TTC549 (cell line): ENCODE data around the gene KIRREL3.

ENCODE experiments used
- FAIRE-seq: peaks from 2 replicates; lab custom pipeline; 2012; peaks lifted over from hg19 to GRCh38; lab: Jason Lieb, UNC

The KIRREL3 gene

GRCh38 chr11:127000291-127000968, at the start of gene KIRREL3:
KIRREL3 (minus strand) TSS chr11:127000770.
- no peak for FAIRE-seq

GRCh38 chr11:127050186-127050585, 49.6 kb upstream of the KIRREL3 start:
- no peak for FAIRE-seq

GRCh38 chr11:127049486-127049885, 48.9 kb upstream of the KIRREL3 start:
- FAIRE-seq: no peak

GRCh38 chr11:127044535-127044934, 44.0 kb upstream of the KIRREL3 start:
- no peak for FAIRE-seq

GRCh38 chr11:127042445-127042844, 41.9 kb upstream of the KIRREL3 start:
- FAIRE-seq: no peak

DNA sequence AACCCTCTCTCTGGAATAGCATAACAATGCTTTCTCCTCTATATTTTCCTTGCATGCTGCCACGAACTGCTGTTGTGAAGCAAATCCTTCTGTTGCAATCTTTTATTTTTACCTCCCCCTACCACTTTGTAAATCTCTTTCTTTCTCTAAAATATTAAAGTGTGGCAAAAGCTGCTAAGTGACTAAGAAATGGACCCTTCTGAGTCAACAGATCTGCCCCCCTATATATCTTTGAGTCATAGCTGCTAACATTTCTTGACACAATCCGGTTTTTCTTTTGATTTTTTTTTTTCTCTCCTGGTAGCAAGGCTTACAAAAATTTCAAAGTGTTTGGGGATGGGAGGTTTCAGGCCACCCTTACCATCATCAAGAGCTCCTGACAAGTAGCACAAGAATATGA, 39.0 kb upstream of the KIRREL3 start:
- no peak for FAIRE-seq

GRCh38 chr11:127037596-127037995, 37.0 kb upstream of the KIRREL3 start:
- FAIRE-seq: no peak

DNA sequence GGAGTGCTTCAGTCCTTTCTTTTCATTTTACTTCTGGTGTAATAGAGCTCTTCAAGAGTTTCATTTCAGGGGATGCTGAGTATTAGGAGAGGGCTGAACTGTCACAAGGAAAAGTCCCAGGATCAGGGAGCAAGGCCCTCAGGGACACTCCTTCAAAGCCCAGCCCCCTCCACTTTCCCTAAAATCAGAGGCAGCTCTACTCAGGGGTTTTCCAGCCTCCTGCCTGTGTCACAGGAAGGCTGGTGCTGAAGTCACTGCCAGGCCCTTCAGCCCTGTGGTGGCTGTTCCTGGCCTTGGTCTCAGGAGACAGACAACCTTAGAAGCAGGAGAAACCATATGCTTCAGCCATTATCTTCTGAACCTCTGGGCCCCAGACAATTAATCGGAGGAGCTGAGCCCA, 36.4 kb upstream of the KIRREL3 start:
- FAIRE-seq: no peak

- no peak for FAIRE-seq
Observed at GRCh38 chr11:127035824-127036223, 35.3 kb upstream of the KIRREL3 start.

DNA sequence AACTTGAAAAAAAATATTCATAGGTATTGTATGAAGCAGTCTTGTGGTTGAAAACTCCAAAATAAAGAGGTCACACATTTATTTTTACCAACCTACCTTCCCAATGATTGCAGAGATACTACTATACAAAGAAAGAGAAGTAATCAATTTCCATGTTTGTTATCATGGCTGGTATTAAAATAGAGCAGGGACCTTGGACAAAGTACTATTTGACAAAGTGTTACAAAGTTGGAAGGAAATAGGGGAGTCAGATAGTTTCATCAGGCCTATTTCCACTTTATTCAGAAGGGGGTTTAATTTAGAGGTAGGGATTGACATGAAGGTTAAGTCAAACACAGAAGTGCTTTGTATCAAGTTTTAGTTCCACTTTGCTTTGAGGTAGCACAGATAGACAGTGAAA, 34.4 kb upstream of the KIRREL3 start:
- no peak for FAIRE-seq

DNA sequence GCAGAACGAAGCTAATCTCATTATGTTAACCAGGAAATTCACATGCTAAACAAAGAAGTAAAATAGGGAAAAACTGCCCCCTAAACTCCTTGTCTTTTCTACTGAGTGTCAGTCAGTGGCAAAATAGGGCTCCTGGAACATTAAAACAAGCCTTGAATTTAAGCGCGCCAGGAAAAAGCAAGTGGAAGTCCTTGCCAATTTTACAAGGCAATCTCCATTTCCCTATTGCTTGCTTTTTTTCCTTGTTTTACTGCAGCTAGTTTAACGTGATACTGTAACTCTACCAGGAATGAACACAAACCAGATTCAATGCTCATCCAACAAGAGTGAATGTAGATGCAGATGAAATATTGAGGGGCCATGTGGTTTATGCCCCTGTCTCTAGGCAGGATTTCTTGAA, 28.1 kb upstream of the KIRREL3 start:
- no peak for FAIRE-seq

GRCh38 chr11:127027789-127028188, 27.2 kb upstream of the KIRREL3 start:
- FAIRE-seq: no peak

DNA sequence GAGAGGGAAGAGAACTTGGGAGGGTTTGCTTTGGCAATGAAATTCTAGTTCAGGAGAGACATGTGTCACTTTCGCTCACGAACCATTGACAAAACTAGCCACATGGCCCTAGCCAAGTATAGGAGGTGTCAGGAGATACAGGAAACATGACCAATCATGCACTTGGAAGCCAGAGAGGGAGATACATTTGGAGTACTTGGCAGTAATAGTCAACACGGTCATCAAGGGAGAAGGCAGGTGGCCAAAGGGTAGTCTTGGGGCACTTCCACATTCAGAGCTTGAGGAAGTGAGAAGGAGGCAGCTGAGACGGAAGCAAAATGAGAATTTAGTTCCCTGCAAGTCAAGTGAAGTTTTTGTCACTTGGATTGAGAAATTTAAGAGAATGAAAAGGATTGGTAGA, 26.4 kb upstream of the KIRREL3 start:
- no peak for FAIRE-seq

DNA sequence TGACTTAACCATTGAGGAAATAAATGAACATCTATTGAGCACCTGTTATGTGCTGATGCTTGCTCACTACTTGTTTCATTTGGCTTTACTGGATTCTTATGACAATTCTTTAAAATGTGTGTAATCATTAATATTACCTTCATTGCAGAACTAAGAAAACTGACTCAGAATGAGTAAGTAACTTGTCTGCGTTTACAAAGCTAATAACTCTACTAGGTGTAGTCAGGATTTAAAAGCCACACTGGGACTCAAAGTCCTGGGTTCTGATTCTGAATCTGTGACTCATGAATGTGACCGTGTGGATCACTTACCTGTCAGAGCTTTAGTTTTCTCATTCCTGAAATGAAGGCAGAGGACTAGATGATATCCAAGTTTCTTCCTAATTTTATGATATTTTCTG, 23.4 kb upstream of the KIRREL3 start:
- FAIRE-seq: no peak

GRCh38 chr11:127018683-127019279, 18.2 kb upstream of the KIRREL3 start:
- FAIRE-seq: no peak

DNA sequence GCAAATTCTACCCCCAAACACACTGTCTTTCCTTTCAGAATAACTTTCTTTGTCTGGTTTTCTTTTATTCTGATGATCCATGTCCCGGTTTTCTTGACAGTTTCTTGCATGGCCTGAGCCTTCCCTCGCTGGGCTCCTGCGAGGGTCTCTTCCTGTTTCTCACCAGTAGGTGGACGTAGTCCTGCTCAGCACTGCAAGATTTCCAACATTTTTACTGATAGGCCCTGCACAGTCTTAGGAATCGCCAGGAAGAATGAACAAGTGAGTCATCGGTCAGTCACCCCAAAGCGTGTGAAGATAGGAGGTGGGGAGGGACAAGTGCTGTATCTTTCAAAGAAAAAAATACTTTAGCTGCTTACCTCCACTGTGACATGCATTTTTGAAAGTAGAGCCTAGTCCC, 16.9 kb upstream of the KIRREL3 start:
- no peak for FAIRE-seq

- FAIRE-seq: no peak
Observed at GRCh38 chr11:127013550-127013949, 13.0 kb upstream of the KIRREL3 start.

DNA sequence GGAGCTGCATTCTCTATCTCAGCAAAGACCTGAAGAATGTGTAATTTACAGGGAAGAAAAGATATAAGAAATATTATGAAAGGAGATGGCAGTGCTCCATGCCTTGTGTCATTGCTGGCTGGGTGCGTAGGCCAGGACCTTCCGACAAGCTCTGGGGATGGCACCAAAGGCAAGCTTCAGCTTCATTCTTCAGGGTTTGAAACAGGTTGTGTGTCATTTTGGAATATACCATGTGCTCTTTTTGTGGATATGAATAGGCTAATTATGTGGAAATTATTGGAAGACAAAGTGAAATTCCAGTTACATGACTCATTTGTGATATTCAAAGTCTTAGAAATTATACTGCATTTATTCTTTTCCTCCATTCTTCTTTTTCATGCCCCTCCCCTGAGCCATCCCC, 5.7 kb upstream of the KIRREL3 start:
- no peak for FAIRE-seq

DNA sequence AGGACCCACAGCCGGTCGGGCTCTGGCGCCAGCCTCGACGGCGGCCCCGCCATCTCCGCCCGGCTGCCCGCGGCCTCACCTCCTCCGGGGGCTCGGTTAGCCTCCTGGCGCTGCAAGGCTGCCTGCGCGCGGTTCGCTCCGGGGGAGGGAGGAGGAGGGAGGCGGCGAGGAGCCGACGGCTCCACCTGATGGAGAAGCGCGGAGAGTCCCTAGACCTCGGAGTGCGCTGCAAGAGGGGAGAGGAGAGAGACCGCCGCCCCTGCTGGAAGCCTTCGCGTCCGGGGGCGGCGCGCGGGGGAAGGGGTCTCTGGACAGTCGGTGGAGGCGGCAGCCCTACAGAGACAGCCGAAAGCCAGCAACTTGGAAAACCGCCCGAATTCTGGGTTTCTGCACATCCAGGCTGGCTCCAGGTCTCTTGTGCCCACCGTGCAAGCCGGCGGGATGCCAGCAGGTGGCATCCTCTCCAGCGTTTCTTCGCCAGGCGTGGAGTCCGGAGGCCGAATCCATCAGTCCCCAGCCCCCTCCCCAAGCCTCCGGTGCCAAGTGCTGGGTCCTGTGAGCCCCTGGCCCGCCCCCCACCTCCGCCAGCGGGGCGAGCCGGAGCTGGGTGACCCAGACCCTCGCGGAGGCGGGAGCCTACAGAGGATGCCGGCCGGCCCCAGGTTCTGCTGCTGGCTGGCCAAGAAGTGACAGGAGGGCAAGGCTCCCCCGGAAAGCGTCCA, 2.9 kb upstream of the KIRREL3 start:
- no peak for FAIRE-seq

DNA sequence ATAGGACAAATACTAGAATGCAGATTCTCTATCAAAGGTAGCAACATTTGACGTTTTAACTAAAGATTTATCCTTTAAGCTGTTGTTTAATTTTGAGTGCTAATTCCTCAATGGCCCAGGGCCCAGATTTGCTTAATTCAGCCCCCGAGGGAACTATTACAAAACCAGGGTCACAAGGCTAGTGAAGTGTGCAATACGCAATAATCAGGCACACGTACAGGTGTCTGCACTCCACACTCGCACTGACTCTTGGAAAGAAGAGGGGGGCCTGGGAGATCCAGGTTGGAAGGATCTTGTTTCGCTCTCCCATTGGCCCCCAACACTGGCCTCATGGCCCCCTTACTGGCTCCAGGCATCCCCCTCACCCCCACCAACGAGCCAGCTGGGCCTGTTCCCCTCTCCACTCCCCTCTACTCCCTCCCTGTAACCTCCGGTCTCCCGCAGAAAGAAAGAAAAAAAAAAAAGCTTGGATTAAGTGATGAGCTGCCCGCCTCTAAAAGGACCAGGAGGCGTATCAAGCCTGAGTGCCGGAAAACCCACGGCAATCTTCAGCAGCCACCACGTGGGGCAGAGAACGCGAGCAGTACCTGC, 2.2 kb upstream of the KIRREL3 start:
- FAIRE-seq: no peak

GRCh38 chr11:127000981-127001380, 411 bp upstream of the KIRREL3 start:
- no peak for FAIRE-seq

DNA sequence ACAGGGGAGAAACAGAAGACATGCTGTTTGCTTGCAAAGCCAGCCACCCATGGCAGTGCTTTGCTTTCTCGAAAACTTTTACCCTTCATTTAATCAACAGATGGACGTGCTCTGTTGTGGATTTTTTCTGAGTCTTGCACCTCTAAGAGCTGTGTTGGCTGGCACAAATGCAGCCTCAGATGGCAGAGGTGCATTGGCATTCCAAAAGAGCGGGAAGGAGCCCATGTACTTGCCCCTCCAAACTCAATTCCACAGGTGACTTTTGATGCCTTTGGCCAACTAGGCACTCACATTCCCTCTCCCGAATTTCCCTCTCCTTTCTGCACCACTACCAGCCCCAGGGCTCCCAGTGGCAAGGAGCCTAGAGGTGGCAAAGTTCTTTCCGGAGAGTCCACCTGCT, 1.2 kb downstream of the KIRREL3 start:
- FAIRE-seq: no peak

DNA sequence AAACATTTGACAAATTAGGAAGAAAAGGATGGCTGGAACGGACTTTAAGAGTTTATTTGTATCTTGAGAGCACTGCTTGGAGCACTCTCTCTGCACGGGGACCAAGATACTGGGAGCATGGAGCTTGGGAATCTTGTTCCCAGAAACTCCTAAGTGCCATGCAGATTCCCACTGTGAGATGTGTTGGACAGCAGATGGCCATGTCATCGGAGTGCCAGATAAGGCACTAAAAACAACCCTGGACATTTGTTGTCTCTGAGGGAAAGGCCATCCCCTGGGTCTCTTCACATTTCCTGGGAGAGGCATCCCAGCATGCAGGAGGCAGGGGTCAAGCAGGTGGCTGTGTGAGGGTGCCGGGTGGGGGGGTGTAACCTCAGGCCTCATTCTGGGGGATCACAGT, 2.9 kb downstream of the KIRREL3 start:
- no peak for FAIRE-seq
